Calu3 (cell line): ENCODE measurements around the gene SCAI. TPM values are rescaled to one million over a fixed set of nuclear protein-coding genes. Genes with fewer than 3 reads are reported as not detected.
"Not testable (repeated sequence)": the region's sequence is repeated elsewhere in the genome, so short reads cannot be mapped to it uniquely, and the experiment has no call there.

Experiments used
- BruUV-seq: library from RNA; stranded (reverse); fragments of 400-500 nt; replicated peaks from 2 replicates; lab custom pipeline; 2021; lab: Mats Ljungman, UMichigan
- CTCF ChIA-PET: fragments of 300-600 bp; sonication (Branson Sonifier 250); formaldehyde crosslinking; loops from one replicate; lab custom pipeline; 2022; ENCODE audit warnings: antibody characterized with exemption; lab: Charles Lee
- DNase-seq: peaks from one replicate; pipeline ENCODE4 v3.0.0; 2022
- H3K27ac Mint-ChIP-seq: one replicate; pipeline ENCODE4 v1.8.0; 2022; ENCODE audit warnings: mixed read lengths; ENCODE audit not compliant: unreplicated experiment
- H3K27me3 Mint-ChIP-seq: one replicate; pipeline ENCODE4 v1.8.0; 2022; ENCODE audit warnings: mixed read lengths; ENCODE audit not compliant: unreplicated experiment
- H3K36me3 Mint-ChIP-seq: one replicate; pipeline ENCODE4 v1.8.0; 2022; ENCODE audit warnings: mild to moderate bottlenecking, moderate library complexity, mixed read lengths; ENCODE audit not compliant: insufficient read depth, unreplicated experiment
- H3K4me1 Mint-ChIP-seq: one replicate; pipeline ENCODE4 v1.8.0; 2022; ENCODE audit warnings: mild to moderate bottlenecking, low read depth, mixed read lengths; ENCODE audit not compliant: unreplicated experiment
- H3K4me3 Mint-ChIP-seq: one replicate; pipeline ENCODE4 v1.8.0; 2022; ENCODE audit warnings: mild to moderate bottlenecking, low read depth, moderate library complexity, mixed read lengths; ENCODE audit not compliant: unreplicated experiment
- H3K9me3 Mint-ChIP-seq: one replicate; pipeline ENCODE4 v1.8.0; 2022; ENCODE audit warnings: low read depth, mixed read lengths; ENCODE audit not compliant: unreplicated experiment
- intact Hi-C: fragments of 100-400 bp; cut with micrococcal nuclease; formaldehyde crosslinking; loops from one replicate; pipeline ENCODE4 v1.10.0; 2022; ENCODE audit not compliant: unreplicated experiment
- total RNA-seq: library from RNA; stranded (reverse); gene quantifications from 2 replicates; pipeline ENCODE4 v1.2.3, GENCODE V29; 2022
- TF ChIP-seq, protein P1 (sequence below): fragments of 200-600 bp; IDR thresholded peaks from one replicate; pipeline ENCODE4 v1.8.0; 2022; ENCODE audit warnings: antibody characterized with exemption; ENCODE audit not compliant: unreplicated experiment

SCAI gene
- total RNA-seq, 1 experiment from 2014 or later, result 6.4 TPM

DNA sequence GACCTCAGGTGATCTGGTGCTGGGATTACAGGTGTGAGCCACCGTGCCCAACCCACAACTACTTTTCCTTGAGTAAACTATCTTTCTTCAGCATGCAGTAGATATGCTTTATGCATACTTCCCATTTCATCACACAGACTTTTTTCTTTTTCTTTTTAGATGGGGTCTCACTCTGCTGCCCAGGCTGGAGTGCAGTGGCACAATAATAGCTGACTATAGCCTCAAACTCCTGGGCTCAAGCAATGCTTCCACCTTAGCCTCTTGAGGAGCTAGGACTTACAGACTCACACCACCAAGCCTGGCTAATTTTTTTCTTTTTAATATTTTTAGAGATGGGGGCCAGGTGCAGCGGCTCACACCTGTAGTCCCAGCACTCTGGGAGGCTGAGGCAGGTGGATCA is 23.4 kb upstream of the SCAI start:
- Mint-ChIP-seq H3K4me3 (no peak overlapping the region), H3K27me3 (no peaks in the 10 kb centered on the region), H3K36me3 (peaks cover 11% of the 10 kb centered on the region), H3K4me1 (no peaks in the 10 kb centered on the region), H3K9me3 (no peaks in the 10 kb centered on the region), H3K27ac (no peak overlapping the region)
- intact Hi-C loops, result no loop called here
- no peak for DNase-seq
- CTCF ChIA-PET, result no interaction called here
- no TSS peak for BruUV-seq
- TF ChIP-seq, protein P1, sequence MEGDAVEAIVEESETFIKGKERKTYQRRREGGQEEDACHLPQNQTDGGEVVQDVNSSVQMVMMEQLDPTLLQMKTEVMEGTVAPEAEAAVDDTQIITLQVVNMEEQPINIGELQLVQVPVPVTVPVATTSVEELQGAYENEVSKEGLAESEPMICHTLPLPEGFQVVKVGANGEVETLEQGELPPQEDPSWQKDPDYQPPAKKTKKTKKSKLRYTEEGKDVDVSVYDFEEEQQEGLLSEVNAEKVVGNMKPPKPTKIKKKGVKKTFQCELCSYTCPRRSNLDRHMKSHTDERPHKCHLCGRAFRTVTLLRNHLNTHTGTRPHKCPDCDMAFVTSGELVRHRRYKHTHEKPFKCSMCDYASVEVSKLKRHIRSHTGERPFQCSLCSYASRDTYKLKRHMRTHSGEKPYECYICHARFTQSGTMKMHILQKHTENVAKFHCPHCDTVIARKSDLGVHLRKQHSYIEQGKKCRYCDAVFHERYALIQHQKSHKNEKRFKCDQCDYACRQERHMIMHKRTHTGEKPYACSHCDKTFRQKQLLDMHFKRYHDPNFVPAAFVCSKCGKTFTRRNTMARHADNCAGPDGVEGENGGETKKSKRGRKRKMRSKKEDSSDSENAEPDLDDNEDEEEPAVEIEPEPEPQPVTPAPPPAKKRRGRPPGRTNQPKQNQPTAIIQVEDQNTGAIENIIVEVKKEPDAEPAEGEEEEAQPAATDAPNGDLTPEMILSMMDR, result no peak

DNA sequence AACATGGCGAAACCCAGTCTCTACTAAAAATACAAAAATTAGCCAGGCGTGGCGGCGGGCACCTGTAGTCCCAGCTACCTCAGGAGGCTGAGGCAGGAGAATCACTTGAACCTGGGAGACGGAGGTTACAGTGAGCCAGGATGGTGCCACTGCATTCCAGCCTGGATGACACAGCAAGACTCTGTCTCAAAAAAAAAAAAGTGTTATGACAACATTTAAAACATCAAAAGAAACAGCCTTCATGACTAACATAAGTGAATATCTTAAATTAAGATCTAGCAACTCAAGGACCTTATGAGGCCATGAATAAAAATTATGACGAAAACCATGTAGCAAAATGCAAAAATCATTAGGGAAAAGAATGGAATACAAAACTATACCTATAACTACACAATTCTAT is 19.6 kb upstream of the SCAI start:
- CTCF ChIA-PET, DNase-seq, H3K27me3 Mint-ChIP-seq, intact Hi-C loops, BruUV-seq, H3K27ac Mint-ChIP-seq, H3K4me1 Mint-ChIP-seq, H3K4me3 Mint-ChIP-seq, H3K9me3 Mint-ChIP-seq, H3K36me3 Mint-ChIP-seq: not testable (repeated sequence)

DNA sequence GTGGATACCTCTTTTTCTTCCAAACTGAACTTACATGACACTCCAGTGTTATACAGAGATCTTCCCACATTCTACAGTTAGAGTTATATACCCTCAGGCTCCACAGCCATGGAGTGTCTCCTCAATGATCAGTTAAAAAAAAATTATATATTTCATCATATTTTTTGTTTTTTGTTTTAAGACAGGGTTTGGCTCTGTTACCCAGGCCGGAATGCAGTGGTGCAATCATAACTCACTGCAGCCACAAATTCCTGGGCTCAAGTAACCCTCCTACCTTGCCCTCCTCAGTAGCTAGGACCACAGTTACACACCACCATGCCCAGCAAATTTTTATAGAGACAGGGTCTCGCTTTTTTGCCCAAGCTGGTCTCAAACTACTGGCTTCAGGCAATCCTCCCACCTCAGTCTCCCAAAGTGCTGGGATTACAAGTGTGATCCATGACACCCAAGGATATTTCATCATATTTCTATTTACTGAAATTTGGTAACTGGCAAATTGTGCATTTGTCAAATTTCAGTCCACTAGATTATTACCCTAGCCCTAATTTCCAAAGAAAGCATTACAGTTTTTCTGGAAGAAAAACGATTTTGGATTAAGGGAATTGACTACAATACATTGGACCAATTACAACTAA is 18.1 kb upstream of the SCAI start:
- CTCF ChIA-PET, result no interaction called here
- no peak for DNase-seq
- no peaks in the 10 kb centered on the region for H3K9me3 Mint-ChIP-seq
- no peaks in the 10 kb centered on the region for H3K4me1 Mint-ChIP-seq
- BruUV-seq, result no TSS peak
- H3K27me3 Mint-ChIP-seq, result no peaks in the 10 kb centered on the region
- H3K36me3 Mint-ChIP-seq, result peaks cover 7% of the 10 kb centered on the region
- TF ChIP-seq, protein P1, result no peak
- H3K4me3 Mint-ChIP-seq, result no peak overlapping the region
- no peak overlapping the region for H3K27ac Mint-ChIP-seq
- intact Hi-C loops, result no loop called here

DNA sequence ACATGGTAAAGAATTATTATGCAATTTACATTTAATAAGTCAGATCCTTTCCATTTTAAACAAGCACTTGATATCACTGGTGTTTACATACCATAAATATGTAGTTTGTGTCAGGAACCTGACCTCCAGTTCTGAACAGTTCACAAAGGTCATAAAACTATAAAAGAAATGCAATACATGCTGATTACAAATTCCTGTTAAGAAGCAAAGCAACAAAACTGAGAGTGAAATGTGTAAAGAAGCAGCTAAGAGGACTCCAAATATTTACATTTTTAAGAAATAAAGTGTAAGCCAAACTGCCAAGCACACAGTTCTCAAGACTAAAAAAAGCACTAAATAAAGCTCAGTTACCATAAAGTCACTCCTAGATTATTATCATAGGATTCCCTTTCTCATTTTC is 17.4 kb upstream of the SCAI start:
- TF ChIP-seq, protein P1, result no peak
- no peak for DNase-seq
- Mint-ChIP-seq H3K36me3 (peaks cover 7% of the 10 kb centered on the region), H3K27me3 (no peaks in the 10 kb centered on the region), H3K9me3 (no peaks in the 10 kb centered on the region), H3K4me1 (no peaks in the 10 kb centered on the region), H3K27ac (no peak overlapping the region), H3K4me3 (no peak overlapping the region)
- intact Hi-C loops, result no loop called here
- CTCF ChIA-PET, result no interaction called here
- no TSS peak for BruUV-seq

DNA sequence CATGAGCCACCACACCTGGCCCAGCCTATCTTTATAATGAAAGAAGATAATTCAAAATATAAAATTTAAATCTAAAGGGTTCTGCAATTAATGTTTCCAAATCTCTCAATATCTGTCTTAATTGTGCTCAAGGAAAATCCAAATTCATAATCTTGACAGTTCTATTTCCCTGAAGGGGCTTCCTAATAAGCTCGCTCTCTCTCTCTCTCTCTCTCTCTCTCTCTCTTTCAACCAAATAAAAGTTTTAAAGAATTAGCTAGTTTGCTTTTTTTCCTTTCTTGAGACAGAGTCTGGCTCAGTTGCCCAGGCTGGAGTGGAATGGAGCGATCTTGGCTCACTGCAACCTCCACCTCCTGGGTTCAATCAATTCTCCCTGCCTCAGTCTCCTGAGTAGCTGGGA is 13.2 kb upstream of the SCAI start:
- no peak for DNase-seq
- Mint-ChIP-seq H3K27ac (no peak overlapping the region), H3K4me3 (no peak overlapping the region), H3K27me3 (no peaks in the 10 kb centered on the region), H3K9me3 (no peaks in the 10 kb centered on the region), H3K4me1 (no peaks in the 10 kb centered on the region), H3K36me3 (peaks cover 5% of the 10 kb centered on the region)
- intact Hi-C loops, result no loop called here
- BruUV-seq, result no TSS peak
- TF ChIP-seq, protein P1, result no peak
- CTCF ChIA-PET, result no interaction called here
